Right hindlimb (tissue), 1 donor: ENCODE results near the gene ITGAX.
"Not testable (repeated sequence)": the region's sequence is repeated elsewhere in the genome, so short reads cannot be mapped to it uniquely, and the experiment has no call there.

Source experiments
- DNase-seq: peaks from one replicate; pipeline ENCODE4 v3.0.0-alpha.2; 2018

ITGAX gene

GRCh38 chr16:31354394-31355291 lies at the start of gene ITGAX:
ITGAX (plus strand) TSS chr16:31355176; CDS start chr16:31355255, 79 bp downstream.
- no peak for DNase-seq

GRCh38 chr16:31305219-31305618 lies 49.8 kb upstream of the ITGAX start:
- DNase-seq = no peak

GRCh38 chr16:31308381-31308780 lies 46.6 kb upstream of the ITGAX start:
- DNase-seq = not testable (repeated sequence)

- no peak for DNase-seq
Observed at GRCh38 chr16:31322500-31322899, 32.5 kb upstream of the ITGAX start.

GRCh38 chr16:31323959-31324629 lies 30.9 kb upstream of the ITGAX start:
- DNase-seq = no peak

GRCh38 chr16:31325171-31325570 lies 29.8 kb upstream of the ITGAX start:
- DNase-seq = no peak

GRCh38 chr16:31327646-31328225 lies 27.2 kb upstream of the ITGAX start:
- DNase-seq = no peak

- no peak for DNase-seq
Observed at GRCh38 chr16:31328322-31329052, 26.5 kb upstream of the ITGAX start.

GRCh38 chr16:31329671-31330552 lies 25.1 kb upstream of the ITGAX start:
- no peak for DNase-seq

- DNase-seq = no peak
Observed at GRCh38 chr16:31330553-31330890, 24.5 kb upstream of the ITGAX start.

GRCh38 chr16:31331141-31331764 lies 23.7 kb upstream of the ITGAX start:
- no peak for DNase-seq

- DNase-seq = no peak
Observed at GRCh38 chr16:31331807-31332301, 23.1 kb upstream of the ITGAX start.

GRCh38 chr16:31332544-31332943 lies 22.4 kb upstream of the ITGAX start:
- DNase-seq = no peak

- no peak for DNase-seq
Observed at GRCh38 chr16:31333686-31334649, 21.0 kb upstream of the ITGAX start.

GRCh38 chr16:31334934-31335333 lies 20.0 kb upstream of the ITGAX start:
- DNase-seq = no peak

- DNase-seq = no peak
Observed at GRCh38 chr16:31335431-31335830, 19.5 kb upstream of the ITGAX start.

- DNase-seq = not testable (repeated sequence)
Observed at GRCh38 chr16:31338166-31338685, 16.8 kb upstream of the ITGAX start.

GRCh38 chr16:31344712-31345111 lies 10.3 kb upstream of the ITGAX start:
- DNase-seq = no peak

- no peak for DNase-seq
Observed at GRCh38 chr16:31347445-31347844, 7.5 kb upstream of the ITGAX start.

- DNase-seq = no peak
Observed at GRCh38 chr16:31348579-31348978, 6.4 kb upstream of the ITGAX start.
